Activated CD4-positive, alpha-beta T cell treated with anti-CD3 and anti-CD28 coated beads, Interleukin-10, Interleukin-2, amounts not matched to agents 100 ng/mL and 50 ng/mL, durations not matched to agents 16 hours and 8 hours (primary cell): ENCODE data around the gene CBLN3.
A peak's percentile ranks its signal among the peaks of the same experiment; 100 is the strongest.
"Not testable (repeated sequence)": the region's sequence is repeated elsewhere in the genome, so short reads cannot be mapped to it uniquely, and the experiment has no call there.

Source experiments
- DNase-seq: peaks from one replicate; pipeline ENCODE4 v3.0.0-alpha.2; 2020

CBLN3 gene

DNA sequence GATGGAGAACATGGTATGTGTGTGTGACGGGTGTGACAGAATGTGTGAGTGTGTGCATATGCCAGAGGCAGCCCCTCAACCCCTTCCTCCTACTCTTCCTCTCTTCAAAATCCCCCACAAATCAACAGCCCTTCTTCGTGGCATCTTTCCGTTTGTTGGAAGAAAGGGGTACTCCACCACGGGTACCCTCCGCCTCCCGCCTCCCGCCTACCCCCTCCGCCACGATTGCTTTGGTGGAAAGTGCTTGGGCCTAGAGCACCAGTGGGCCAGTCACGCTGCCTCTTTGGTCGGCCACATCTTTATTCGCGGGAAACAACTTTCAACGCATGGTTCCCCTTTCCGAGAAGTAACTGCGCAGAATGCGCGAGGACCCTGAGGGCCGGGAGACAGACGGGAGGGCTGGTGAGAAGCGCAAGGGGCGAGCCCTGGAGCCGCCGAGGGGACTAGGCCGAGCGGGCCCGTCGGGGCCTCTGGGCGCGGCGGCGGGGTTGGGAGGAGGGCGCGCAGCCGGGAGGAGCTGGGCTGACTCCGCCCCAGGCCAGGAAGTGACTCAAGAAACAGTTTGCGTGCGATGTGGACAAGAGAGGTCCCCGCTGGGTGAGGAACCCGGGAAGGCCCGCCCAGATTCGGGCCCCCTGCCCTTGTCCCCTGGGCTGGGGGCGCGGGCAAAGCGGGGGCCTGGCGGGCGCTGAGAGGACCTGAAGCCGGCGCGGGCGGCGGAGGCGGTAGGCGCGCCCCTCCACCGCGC is at the start of gene CBLN3, which contains the start of gene KHNYN:
TSS of gene CBLN3 (minus strand) at position 274 of the 748 bp plus-strand sequence. CDS start 614 bp downstream, outside the sequence.
TSS of gene KHNYN (plus strand) at position 560 of the 748 bp plus-strand sequence. CDS start 777 bp downstream, outside the sequence.
- peak; percentile 94 for DNase-seq

DNA sequence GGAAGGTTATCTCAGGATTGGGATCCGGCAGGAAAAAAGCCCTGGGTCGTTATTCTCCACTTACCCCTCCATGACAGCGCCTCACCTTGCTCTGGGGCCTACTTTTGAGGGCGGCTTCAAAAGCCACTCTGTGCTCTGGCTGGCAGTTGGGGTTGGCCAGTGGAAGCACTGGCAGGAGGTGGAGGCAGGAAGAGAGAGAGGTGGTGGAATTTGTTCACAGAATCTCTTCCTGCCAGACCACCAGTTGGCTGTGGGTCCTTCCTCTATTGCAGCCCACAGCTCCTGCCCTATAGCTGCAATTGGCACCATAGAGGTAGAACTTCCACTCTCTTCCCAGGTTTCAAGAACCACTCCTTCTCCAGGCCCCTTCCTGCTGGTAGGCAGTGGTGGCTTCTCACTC is 45.8 kb upstream of the CBLN3 start:
- no peak for DNase-seq

DNA sequence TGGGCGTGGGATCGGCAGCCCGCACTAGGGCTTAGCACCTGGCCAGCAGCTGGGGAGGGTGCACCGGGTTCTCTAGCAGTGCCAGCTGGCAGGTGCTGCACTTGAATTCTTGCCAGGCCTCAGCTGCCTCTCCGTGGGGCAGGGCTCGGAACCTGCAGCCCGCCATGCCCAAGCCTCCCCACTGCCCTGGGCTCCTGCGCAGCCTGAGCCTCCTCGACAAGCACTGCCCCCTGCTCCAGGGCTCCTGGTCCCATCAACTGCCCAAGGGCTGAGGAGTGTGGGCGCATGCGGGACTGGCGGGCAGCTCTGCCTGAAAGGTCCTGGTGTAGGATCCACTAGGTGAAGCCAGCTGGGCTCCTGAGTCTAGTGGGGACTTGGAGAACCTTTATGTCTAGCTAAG is 43.7 kb upstream of the CBLN3 start:
- DNase-seq: no peak

DNA sequence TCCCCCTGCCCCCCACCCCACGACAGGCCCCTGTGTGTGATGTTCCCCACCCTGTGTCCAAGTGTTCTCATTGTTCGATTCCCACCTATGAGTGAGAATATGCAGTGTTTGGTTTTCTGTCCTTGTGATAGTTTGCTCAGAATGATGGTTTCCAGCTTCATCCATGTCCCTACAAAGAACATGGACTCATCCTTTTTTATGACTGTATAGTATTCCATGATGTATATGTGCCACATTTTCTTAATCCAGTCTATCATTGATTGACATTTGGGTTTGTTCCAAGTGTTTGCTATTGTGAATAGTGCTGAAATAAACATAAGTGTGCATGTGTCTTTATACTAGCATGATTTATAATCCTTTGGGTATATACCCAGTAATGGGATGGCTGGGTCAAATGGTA is 41.0 kb upstream of the CBLN3 start:
- not testable (repeated sequence) for DNase-seq

DNA sequence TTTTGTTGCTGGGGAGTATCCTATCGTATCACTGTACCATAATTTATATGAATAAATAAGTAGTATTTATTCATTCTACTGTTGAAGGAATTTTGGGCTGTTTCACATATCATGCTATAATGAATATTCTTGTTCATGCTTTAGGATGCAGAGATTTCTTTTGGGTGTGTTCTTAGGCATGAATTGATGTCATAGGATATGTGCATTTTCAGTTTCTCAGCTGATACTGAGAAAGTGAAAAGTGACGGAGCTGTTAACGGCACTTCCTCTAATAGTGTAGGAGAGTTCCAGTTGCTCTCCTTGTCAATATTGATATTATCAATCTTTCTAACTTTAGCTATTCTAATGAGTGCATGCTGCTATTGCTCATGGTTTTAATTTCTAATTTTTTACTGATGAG is 36.3 kb upstream of the CBLN3 start:
- DNase-seq: no peak

DNA sequence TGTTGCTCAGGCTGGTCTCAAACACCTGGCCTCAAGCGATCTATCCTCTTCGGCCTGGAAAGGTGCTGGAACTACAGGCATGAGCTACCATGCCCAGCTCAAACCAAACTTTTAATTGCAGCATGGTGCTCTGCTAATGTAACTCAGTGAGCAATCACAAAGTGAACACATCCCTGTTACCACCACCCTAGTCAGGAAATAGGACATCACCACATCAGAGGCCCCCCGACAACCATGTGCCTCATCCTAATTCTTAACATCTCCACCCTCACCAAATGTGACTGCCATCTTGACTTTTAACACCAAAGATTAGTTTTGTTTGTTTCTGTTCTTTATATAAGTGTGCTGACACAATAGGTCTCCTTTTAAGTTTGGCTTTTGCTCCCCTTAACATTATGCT is 35.9 kb upstream of the CBLN3 start:
- no peak for DNase-seq

DNA sequence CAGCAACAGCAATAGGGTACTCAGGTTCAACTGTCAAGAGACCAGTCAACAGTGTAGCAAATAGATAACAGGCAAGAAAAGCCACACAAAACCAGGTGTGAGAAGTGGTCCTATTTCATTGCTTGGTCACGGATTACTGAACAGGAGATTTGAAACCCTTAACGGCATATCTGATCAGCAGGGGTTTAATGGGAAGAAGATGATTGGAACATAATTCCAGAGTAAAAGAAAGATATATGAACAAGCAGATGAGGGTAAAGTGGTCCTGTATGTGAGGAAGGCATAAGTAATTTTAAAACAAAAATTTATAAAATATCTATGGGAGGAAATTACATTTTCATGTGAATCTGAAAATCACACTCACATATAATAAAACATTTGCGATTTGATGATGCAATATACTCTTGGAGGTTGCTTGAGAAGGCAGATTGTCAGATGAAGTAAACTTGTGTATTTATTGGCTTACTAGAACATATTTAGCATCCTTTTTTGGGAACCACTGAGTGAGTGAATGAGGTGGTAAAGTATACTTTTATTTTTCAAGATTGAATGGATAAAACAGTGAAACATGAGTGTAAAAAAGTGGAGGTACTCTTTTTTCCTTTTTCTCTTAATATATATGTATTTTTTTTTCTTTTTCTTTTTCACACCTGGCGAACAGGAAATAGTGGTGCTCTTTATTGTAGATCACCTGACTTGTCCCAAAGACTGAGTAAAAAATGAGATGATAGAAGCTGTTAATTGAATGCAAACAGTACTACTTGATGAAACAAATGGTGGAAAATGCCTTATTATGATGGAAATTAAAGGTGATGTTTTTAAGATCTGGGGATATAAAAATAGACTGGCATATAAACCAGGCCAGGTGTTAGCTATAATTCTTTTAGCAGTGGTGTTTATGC is 34.7 kb upstream of the CBLN3 start:
- DNase-seq: no peak

DNA sequence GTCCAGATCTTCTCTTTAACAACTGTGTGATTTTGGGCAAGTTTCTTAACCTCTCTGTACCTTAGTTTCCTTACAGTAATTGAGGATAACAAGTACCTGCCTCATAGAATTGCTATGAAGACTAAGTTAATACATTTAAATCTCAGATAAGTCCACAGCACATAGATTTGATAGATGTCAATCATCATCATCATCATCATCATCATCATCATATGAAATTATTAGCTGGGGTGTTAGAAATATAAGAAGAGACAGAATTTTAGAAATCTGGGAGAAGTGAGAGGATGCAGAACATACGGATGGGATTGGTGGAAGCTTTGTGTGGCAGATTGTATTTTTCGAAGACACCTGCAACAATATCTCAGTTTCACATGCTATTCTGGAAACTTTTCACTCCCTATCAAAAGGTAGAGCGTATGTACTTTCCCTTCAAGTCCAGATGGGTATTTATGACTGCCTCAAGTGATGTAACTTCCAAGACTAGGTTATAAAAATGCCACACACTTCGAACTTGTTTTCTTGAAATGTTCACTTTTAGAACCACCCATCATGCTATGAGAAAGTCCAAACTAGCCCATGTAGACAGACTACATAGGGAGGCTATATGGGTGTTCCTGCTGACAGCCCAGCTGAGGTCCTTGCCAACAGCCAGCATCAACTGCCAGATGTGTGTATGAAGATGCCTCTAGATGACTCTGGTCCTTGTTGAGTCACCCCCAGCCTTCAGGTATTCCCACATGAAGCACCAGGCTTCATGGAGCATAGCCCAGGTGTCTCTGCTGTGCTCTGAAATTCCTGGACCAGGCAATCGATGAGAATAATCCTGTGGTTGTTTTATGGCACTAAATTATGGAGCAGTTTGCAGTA is 33.8 kb upstream of the CBLN3 start:
- no peak for DNase-seq

DNA sequence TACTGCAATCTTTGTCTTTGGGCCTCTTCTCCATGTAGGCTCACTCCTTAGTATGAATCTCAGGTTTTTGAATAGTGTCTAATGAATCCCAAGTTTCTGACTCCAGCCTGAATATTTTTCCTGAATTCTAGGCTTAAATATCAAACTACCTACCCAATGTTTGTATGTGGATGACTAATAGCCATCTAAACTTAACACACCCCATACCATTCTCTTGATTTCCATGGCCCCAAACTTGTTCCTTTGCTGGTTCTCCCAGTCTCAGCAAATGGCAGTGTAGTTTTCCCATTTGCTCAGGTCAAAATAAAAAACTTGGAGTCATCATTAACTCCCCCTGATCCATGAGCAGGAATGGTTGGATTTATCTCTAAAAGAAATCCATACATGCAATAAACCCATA is 31.9 kb upstream of the CBLN3 start:
- no peak for DNase-seq

DNA sequence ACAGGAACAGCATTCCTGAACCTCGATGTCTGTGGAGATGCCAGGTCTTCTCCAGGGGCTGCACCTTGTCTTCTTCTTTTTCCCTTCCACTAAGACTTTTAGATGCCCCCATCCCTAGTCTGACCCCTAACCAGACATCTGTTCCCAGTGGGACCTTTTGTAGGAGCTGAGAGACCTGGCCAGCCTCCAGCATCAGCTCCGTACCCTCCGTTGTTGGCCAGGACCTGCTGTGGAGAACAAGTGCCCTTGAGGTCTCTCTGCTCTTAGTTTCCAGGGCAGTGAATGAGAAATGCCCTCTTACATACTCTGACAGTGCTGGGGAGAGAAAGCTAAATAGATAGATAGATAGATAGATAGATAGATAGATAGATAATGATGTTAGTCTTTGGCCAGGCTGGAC is 29.9 kb upstream of the CBLN3 start:
- DNase-seq: no peak

DNA sequence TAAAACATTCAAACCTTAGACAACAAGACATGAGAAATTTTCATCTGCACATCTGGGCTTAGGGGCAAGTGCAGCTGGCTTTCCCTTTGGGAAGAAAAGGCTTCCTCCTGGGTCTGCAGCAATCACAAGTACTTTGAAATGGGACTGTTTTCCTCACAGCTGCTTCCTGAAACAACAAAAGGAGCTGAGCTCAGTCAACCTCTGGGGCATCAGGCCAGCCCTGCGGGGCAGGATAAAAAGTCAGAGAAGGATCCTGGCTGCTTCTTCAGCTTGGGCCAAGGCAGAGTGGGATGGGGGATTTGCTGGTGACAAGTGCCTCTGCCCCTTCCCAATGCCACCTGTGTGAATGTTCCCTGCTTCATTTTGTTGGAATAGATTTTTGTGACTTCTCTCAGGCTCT is 29.3 kb upstream of the CBLN3 start:
- DNase-seq: no peak

DNA sequence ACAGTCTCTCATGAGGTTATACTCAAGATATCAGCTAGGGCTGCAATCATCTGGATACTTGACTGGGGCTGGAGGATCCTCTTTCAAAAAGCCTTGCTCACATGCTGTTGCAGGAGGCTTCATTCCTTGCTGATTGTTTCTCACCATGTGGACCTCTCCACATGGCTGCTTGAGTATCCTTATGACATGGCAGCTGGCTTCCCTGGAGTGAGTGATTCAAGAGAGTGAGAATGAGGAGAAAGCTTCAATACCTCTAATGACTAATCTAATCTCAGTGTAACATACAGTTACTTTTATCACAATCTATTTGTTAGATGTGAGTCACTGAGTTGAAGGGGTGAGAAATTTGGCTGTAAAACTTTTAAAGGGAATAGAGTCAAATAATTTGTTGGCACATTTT is 27.5 kb upstream of the CBLN3 start:
- peak; percentile 16 for DNase-seq

DNA sequence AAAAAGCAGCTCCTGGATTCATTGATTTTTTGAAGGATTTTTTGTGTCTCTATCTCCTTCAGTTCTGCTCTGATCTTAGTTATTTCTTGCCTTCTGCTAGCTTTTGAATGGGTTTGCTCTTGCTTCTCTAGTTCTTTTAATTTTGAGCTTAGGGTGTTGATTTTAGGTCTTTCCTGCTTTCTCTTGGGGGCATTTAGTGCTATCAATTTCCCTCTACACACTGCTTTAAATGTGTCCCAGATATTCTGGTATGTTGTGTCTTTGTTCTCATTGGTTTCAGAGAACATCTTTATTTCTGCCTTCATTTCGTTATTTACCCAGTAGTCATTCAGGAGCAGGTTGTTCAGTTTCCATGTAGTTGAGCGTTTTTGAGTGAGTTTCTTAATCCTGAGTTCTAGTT is 21.4 kb upstream of the CBLN3 start:
- DNase-seq: not testable (repeated sequence)

DNA sequence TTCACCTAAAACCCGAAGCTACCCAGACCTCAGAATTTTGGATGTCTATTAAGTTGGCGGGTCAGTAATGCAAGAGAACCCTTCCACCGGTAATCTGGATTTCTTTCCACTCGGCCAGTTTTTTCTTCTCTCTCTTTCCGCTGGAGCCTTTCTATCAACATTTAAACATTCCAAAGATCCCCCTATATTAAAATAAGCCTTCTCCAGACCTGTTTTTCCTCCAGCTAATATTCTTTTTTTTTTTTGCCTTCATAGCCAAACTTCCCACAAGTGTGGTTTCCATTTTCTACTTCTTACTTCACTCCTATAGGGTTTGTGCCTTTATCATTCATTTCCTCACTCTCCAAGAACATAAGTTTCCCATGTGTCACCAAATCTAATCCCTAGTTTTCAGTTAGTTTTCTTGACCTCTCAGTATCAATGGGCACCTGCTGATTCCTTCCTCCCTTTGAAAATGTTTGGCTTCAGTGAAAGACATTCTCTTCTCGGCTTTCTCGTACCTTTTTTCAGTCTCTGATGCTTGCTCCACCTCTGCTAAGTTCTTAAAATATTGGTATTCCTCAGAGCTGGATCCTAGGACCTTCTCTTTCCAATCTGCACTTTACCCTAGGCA is 13.7 kb upstream of the CBLN3 start:
- DNase-seq: no peak

DNA sequence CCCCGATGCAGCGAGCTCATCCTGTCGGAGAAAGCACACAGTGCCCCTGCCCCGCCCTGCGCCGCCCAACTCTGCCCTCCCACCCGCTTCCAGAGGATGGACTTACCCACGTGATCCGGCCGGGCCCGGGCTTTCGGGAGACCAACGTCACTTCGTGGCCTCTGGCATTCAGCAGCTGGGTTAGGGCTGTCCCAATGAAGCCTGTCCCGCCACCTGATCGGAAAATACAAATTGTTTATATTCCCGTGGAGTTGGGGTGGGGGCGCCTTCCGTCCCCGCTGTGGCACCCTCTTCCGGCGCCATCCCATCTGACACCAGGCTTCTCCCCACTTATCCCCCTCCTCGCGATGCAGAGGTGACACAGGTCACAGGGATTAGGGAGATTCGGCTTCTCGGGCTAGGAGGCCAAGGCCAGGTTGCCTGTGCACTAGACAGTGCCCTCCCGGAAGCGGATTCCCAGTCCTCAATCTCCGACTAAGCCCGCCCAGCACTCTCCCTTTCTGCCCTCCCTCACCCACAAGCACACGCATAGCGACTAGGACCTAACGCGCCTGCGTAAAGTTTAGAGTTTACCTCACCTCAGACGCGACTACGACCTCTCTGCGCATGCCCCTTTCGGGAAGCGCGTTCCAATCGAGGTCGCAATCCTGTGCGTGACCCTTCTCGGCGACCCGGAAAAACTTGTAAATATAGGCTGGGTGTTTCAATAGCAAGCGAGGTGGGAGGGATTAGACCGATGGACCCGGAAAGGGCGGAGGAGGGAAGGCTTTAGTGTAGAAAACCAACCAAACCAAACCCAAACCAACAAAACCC is 13.0 kb upstream of the CBLN3 start, which contains the start of gene SDR39U1:
TSS of gene SDR39U1 (minus strand) at position 537 of the 813 bp plus-strand sequence. CDS start at position 530, 7 bp downstream.
- peak; percentile 99 for DNase-seq

DNA sequence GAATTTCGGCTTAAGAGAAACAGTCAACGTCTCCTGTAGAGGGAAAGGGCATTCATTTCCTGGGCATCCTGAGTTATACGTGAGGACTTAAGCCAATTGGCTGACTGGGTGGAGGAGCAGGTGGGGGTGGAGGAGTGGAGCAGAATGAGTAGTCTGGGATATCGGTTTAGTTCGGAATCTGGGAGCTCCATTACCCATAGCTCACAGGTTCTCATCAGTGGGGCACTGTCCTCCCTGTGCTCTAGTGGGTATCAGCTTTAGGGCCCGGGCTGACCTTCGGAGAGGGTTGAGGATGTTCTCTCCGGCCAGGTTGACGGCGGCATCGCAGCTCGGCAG is 12.4 kb upstream of the CBLN3 start:
- DNase-seq: no peak

DNA sequence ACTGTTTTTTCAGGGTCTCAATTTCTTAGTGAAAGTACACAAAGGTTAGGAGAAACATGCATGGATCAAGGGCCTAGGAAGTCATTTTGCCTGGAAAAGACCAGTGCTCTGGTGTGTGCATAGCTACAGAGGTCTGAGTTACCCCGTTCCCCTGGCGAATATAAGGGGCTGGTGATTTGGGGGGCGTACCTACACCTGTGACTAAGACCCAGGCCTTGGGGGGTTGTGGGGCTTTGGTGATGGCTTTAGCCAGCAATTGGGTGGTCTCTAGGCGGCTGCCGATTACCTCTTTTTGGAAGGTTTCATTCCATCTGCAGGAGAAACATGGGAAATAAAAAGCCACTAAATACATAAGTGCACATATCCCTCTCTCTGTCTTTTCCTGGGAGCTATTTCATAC is 12.0 kb upstream of the CBLN3 start:
- no peak for DNase-seq

DNA sequence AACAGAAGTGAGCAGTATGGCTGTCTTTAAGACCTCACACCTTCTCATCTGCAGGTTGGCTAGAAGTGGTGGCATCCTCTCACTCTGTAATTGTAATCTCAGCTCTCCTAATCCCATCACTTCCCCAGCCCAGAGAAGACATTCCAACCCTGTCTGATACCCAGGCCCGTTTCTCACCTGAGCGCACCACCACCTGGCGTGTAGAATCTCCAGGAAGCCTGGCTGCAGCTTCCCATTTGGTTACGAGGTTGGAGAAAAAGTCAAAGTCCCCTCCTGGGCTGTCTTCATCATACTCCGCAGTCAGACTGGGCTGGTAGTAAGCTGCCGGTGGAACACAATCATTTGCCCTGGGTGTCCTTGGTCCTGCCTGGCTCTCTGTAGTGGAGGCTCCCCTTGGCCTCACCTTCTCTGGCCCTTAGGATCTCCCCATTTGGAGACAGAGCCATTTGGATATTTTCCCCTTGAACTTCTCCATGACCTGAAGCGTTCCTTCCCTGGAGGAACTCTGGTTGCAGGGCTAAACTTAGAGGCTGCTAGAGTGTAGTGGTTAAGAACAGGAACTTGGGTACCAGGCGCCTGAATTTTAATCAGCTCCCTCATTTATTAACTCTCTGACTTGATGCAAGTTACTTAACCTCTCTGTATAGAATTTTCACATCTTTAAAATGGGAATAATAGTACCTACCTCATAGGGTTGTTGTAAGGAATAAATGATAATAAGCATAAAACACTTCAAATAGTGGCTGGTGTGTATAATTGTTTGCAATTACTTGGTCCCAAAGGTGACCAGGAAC is 11.3 kb upstream of the CBLN3 start:
- no peak for DNase-seq

DNA sequence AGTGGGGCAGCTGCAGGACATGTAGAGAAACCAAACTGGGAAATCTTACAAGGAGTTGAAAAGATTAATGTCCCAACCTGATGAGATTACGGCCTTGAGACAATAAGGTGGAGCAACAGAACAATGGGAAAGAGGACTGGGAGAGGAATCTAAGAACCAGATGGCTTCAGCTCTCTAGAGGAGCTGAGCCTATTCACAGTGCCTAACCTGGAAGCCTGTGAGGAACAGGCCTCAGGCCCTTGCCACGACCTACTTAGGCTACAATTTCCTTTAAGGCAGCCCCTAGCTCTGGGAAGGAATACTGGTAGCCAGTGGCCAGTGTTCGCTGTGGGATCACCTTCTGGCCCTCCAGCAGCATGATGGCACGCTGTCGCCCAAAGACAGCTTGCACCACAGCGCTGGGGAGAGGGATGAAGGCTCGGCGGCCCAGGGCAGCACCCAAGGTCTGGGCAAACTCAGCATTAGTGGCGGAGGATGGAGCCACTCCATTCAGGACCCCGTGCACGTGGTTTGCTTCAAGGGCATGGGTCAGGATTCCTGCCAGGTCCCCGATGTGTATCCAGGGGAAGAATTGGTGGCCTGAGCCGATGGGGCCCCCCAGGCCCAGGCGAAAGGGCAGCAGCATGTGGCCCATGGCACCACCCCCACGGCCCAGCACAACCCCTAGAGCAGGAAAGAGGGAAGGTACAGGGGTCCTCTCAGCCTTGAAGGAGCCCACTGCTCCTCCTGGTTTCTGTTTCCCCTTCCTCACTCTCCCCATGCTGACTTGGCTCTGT is 10.6 kb upstream of the CBLN3 start:
- DNase-seq: no peak

DNA sequence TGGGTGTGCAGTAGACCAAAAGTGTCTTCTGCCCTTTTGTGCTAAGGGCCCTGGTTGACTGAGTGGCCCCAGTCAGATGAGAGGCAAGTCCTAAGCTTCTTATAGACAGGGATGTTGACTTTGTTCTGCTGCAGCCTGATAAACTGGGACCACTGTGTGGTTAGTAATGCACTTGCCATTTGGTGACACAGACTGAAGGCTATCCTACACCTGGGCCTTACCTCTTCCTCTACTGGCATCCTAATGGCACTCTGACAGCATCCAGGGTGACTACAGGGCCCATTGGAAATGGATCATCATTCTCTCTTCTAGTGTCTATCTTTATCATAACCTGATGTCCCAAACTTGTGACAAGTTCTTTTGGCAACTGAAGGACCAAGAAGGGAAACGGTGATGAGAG is 9.8 kb upstream of the CBLN3 start:
- DNase-seq: no peak
